NCI-H1092 treated with DMSO at 0.1 percent for 48 hours (cell line): ENCODE data around the gene PLEKHN1.
A peak's percentile ranks its signal among the peaks of the same experiment; 100 is the strongest.

Source experiments
- DNase-seq: peaks from one replicate; lab custom pipeline; 2025; lab: John Stamatoyannopoulos, UW

The PLEKHN1 gene, protein sequence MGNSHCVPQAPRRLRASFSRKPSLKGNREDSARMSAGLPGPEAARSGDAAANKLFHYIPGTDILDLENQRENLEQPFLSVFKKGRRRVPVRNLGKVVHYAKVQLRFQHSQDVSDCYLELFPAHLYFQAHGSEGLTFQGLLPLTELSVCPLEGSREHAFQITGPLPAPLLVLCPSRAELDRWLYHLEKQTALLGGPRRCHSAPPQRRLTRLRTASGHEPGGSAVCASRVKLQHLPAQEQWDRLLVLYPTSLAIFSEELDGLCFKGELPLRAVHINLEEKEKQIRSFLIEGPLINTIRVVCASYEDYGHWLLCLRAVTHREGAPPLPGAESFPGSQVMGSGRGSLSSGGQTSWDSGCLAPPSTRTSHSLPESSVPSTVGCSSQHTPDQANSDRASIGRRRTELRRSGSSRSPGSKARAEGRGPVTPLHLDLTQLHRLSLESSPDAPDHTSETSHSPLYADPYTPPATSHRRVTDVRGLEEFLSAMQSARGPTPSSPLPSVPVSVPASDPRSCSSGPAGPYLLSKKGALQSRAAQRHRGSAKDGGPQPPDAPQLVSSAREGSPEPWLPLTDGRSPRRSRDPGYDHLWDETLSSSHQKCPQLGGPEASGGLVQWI

DNA sequence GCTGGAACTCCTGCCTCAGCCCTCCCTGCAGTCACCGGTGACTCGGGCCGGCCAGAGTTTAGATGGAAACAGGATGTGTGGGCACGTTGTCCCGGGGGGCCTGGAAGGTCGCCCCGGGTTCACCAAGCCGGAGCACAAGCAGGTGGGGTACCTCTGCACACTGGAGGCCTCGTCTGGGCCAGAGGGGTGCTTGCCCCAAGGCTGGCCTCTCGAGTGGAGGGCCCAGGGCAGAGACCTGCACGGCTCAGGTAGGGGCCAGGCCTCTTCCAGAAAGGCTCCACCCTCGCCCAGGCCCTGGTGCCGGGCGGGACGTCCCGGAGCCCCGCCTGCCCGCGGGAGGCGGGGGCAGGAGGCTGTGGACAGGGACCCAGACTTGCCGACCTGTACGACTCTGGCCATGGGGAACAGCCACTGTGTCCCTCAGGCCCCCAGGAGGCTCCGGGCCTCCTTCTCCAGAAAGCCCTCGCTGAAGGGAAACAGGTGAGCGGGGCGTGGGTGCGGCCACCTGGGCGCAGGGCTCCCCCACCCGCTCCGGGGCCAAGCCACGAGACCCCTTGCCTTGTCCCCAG, at the start of gene PLEKHN1:
PLEKHN1 (plus strand) TSS at position 348 of the 569 bp plus-strand sequence; CDS start at position 398, 50 bp downstream.
- DNase-seq: no peak

DNA sequence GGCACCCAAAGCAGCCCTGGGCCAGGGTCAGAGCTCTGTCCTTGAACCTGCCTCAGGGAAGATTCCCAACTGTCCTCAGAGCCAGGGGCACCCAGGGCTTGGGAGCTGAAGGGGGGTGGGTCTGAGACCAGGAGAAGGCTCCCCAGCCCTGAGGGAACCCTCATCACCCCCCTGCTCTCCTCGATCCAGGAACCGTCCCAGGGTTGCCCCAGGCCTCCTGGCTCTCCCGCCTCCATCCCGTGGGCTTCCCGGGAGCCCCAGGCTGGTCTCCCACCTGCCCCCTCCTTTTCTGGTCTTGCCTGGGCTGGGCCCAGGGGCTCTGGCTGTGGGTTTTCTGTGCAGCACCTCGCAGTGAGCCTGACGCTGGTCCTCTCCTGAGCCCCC, 49.2 kb upstream of the PLEKHN1 start:
- DNase-seq: no peak

DNA sequence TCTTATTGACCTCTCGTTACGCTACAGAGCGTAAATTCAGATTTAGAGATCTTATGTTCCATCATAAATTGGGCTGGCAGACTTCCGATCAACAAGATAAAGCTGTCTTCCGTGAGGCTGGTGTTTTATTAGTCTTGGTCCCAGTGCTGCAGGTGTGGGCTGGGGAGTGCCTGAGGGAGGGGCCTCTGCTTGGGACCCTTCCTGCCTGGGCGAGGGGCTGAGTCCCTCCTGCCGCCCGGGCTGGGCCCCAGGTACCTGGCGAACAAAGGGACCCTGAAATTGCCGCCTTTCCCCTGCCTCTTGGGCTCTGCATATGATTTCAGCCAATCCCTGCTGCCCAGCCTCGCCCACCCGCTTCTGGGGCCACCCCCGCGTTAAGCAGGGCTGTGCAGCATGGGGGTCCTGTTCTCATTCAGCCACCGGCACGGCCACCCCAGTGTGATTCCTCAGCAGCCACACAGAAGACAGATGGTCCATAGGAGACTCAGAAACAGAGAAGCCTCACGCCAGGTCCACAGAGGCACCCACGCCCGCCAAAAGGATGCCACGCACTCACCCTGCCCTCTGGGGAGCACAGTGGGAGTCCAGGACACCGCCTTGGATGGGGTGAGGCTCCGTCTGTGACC, 48.7 kb upstream of the PLEKHN1 start:
- no peak for DNase-seq

DNA sequence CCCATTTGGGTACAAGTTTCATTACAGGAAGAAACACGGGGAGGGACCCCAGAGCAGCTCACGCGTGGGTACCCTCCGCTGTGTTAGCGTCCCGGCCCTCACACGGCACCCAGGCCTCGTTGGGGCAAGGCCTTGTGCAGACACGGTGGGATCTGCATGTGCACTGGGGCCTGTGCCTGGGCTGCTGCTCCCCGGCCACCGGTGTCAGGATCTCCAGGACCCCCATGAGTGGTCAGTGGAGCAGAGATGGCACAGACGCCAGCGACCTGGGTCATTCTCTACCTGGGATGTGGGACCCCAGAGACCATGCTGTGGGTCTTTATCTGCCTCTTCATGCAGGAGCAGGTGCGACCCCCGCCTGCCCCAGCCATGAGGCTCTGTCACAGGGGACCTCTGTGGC, 47.9 kb upstream of the PLEKHN1 start:
- no peak for DNase-seq

DNA sequence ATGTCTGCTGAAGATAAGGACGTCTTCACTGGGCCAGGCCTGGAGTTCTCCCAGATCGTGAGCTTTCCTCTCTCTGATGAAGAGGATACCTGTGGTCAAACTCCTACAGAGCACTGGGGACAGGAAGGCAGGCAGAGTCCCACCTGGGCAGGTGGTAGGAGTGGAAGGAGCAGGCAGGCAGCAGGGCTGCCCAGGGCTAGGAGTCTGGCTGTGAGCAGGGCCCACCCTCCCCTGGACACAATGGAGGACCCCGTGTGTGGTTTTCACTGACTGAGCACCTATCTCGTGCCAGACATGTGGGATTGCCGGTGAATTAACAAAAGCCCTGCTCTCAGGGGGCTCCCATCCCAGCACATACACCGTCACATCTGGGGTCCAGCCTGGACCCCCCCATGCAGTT, 47.4 kb upstream of the PLEKHN1 start:
- no peak for DNase-seq

DNA sequence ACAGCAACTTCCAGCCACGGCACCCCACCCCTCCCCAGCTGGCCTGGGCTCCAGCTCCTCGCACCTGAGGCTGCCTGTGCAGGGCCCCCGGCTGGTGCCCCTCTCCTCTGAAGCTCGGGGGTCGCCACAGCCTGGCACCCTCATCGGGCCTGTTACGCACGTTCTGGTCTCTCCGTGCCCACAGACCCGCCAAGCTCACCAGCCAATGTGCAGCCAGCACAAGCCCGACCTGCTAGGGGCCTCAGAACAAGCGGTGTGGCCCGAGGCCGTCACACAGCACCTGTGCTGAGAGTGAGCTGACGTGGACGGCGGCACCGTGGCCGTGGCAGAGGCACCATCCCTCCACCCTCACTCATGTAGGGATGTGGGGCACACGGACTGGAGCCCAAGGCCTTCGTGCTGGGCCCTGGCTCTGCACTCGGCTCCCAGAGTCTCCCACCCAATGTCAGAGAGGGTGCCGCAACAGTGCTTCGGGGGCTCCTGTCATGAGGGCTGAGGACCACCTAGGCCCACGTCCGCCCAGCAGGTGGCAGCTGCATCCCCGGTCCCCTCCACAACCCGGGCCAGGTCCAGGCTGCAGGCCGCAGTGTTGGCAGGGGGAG, 46.9 kb upstream of the PLEKHN1 start:
- no peak for DNase-seq

DNA sequence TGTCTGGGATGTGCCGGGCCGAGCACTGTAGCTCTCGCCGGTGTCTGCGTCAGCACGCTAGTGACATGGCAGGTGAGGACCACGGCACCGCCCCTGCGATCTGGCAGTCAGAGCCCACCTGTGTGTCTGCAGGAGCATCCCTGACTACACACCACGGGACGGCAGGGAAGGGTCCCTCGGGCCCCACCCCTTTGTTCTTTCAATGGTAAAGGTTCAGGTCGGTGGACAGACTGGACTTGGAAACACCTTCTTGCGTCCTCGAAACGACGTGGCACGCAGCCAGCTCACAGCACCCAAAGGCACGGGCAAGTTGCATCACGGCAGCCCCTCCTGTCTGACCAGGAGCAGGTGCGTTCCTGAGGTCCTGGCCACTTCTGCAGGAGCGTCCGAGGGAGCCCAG, 46.3 kb upstream of the PLEKHN1 start:
- DNase-seq: no peak

DNA sequence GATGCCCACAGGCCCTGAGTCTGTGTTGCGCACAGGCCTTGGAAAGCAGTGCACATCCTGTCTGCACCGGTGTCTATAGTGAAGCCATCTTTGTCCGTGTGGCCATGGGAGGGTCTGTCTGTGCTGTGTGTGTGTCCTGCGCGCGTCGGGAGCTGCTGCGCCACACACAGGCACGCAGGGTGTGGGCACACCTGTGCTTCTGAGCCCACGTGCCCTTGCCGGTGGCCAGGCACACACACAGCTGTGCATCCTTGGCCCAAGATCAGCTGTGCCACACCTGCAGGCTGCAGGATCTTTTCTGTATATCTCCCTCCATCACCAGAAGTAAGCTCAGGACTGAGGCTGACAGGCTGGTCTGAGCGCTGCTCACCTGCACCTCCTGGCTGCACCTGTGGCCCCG, 45.8 kb upstream of the PLEKHN1 start:
- no peak for DNase-seq

DNA sequence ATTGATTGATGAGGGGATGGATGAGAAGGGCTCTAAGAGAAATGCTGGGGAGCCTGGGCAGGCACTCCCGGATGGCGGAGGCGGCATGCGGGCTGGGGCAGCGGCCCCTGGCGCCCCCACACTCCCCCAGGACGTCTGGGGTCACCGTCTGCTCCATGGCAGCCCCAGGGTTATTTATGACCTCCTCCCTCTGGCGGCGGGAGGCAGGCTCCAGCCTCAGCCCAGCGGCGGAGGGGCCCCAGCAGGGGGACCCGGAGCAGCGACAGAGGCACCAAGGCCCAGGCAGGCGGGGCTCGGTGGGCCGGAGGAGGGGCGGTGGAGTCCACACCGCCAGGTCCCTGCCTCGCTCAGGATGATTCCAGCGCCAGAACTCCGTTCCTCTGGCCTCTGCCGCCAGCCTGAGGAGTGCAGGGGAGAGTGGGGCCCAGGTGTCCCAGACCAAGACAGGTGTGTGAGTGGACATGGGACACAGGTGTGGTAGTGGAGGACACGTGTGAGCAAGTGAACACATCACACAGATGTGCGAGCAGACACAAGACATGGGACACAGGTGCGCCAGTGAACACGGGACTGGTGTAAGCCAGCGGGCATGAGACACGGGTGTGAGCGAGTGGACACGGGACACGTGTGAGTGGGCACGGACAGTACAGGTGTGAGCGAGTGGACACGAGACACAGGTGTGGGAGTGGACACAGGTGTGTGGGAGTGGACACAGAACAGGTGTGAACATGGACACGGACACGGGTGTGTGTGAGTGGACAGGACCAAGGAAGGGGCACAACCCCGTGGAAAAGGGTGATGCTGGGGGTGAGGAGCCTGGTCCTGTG, 45.1 kb upstream of the PLEKHN1 start:
- peak; percentile 33 for DNase-seq

DNA sequence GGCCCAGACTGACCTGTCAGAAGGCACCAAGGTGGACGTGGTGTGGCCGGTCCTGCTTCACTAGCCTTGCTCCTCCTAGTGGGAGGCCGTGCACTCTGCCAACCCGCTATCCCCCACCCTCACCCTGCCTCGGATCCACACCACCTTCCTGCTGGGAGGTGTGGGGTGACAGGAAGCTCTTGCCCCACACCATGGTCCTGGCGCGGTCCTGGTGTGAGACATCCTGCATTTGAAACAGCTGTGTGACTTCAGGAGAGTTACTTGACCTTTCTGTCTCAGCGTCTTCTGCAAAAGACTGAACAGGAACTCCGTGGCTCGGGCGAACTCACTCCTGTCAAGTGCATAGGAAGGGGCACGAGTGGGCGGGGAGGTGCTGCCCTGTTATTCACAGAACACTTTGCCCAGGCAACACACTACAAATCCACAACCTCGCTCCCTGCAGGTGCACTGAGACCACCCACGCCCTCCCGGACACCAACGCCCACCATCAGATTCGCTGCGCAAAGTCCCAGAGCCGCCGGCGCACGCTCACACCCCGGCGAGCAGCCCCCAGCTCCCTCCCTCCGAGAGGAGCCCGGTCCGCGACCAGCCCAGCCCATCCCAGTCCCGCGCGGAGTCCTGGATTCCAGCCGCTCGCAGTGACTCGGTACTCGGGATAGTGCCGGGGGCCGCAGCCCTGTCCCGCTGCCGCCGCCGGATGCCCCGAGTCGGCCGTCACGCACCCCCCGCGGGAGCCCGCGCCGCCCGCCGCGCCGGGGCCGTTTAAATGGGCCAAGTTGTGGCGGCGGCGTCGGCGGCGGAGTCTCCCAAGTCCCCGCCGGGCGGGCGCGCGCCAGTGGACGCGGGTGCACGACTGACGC, 42.9 kb upstream of the PLEKHN1 start, which contains the start of gene SAMD11:
SAMD11 (plus strand) TSS at position 793 of the 860 bp plus-strand sequence. CDS start 509 bp downstream, outside the sequence.
- peak; percentile 20 for DNase-seq

DNA sequence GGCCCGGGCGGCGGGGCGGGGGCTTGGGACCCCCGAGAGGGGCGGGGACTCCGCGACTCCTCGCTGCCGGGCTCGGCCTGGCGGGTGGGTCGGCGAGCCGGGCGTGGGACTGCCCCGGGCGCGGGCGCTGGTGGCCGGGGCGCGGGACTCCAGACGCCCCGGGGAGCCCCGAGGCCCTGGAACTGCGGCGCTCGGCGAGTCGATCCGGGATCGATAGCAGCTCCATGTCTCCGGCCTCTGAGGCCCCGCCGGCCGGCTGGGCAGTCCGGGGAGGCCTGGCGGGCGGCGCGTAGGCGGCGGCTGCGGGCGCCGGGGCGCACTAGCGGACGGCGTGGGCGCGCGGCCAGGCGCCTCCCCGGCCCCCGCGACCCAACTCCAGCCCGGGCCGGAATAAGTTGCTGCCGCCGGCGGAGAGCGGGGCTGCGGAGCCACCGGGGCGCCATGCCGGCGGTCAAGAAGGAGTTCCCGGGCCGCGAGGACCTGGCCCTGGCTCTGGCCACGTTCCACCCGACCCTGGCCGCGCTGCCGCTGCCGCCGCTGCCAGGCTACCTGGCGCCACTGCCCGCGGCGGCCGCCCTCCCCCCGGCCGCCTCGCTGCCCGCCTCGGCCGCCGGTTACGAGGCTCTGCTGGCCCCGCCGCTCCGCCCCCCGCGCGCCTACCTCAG, 42.2 kb upstream of the PLEKHN1 start:
- DNase-seq: no peak

DNA sequence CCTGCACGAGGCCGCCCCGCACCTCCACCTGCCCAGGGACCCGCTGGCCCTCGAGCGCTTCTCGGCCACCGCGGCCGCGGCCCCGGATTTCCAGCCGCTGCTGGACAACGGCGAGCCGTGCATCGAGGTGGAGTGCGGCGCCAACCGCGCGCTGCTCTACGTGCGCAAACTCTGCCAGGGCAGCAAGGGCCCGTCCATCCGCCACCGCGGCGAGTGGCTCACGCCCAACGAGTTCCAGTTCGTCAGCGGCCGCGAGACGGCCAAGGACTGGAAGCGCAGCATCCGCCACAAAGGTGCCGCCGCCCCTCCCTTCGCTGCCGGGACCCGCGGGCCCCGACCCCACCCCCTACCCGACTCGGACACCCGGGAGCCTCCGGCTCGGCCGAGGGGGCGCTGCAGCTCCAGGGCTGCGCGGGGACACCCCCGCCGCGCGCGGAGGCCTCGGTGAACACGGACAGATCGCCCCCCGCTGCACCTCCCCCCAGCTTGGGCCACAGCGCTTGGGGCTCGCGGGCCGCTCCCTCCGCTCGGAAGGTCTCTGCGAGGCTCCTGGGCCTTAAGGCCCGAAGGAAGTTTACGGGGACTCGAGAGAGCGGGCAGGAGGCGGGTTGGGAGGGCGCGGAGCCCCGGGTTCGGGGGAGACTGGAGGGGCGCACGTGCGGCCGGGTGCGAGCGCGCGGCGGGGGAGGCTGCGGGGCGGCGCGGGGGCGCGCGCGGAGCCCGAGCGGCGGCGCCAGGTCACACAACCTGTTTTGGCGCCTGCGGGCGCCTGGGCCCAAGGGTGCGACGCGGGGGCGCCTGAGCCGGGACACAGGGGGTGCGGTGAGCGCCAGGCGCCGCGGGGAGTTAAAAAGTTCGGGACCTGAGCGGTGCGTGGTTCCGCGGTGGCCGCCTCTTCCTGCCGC, 41.4 kb upstream of the PLEKHN1 start:
- DNase-seq: peak; percentile 11

DNA sequence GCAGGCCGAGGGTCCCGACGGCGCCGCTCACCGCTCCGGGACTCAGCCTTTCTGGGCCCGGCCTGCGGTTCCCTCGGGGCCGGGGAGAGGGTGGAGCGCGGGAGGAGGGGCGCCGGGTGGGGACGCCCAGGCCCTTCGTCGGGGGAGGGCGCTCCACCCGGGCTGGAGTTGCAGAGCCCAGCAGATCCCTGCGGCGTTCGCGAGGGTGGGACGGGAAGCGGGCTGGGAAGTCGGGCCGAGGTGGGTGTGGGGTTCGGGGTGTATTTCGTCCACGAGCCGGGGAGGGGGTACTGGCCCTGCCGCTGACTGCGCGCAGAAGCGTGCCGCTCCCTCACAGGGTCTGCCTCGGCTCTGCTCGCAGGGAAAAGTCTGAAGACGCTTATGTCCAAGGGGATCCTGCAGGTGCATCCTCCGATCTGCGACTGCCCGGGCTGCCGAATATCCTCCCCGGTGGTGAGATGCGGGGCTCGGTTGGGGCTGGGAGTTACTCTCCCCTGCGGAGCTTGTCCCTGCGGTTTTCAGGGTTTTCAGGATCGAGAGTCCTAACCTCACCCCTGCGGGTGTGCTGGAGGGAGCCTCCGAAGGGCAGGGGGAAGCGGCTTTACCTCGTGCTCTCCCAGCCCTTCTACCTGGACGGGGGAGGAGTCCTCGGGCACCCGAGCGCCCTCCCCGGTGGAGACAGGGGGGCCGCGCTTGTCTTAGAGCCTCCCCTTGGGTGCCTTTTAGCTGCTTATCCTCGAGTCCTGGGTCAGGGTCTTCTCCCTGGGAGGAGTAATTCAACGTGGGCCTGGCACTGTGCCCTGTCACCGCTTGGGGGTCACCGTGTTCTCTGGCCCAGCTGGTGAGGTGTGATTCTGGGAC, 40.5 kb upstream of the PLEKHN1 start:
- DNase-seq: no peak

DNA sequence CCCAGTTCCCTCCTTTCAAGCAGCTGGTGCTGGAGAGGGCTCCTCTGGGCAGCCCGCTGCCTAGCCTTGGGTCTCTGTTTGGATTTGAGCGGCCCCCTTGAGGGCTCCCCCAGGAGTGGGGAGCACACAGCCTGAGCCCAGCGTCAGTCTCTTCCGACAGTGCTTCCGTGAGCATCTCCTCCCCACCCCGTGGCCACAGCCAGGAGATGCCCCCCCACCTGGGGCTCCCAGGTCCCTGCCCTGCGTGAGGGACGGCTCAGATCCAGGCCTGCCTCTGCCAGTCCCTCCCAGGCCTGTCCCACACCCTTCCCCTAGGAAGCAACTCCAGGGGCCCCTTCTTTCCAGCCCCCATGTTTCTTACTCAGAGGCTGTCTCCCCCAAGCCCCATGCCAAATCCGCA, 39.0 kb upstream of the PLEKHN1 start:
- no peak for DNase-seq

DNA sequence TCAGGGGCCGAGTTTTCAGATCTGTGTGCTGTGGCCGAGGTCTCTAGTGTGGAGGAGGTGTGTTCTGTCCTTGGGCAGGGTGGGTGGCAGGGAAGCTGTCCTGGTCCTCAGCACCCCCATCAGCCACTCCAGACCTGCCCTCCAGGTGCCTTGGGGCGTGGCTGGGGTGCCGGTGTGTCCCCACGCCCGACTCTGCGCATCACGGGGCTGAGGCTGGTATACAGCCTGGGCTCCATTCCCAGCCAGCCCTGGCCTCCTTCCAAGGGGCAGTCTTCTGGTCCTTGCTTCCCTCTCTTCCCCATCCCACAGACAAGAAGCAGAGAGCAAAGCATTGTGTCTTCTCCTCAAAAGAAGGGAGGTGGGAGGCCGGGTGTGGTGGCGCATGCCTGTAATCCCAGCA, 38.5 kb upstream of the PLEKHN1 start:
- DNase-seq: no peak

DNA sequence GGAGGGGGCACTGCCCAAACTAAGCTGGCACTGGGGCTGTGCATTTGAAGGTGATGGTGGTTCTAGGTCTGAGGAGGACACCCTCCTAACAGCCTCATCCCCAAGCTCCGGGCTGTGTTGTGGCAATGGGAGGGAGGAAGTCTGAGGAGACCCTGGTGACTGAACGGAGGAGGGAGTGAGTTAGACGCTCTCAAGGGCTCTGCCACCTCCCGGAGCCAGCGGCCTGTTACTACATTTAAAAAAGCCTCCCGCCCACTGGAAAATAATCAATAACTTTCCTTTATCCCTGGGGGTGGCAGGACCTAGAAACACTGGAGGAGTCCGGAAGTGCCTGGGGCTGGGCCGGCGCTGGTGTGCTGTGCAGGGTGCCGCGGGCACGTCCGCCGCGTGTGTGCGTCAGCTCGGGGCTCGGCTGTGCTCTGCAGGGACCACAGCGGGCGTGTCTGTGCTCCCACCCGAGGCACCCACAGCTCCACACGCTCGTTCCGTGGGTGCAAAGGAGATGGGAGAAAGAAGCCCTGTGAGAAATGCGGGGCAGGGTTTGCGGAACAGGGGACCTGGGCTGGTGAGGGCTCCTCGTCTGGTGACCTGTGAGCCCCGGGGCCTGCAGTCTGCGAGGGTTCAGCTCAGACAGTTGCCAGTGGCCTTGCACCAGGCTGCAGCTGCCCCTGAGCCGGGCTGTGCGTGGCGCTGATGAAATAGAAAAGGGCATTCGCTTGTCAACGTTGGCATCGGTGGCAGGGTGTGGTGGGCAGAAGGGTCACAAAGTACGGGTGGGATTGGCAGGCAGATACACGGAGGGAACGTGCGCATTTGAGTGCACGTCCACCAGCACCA, 37.2 kb upstream of the PLEKHN1 start:
- no peak for DNase-seq
